ENCODE measurements around the gene THAP11.
"Not testable (repeated sequence)": the region's sequence is repeated elsewhere in the genome, so short reads cannot be mapped to it uniquely, and the experiment has no call there.

The THAP11 gene

DNA sequence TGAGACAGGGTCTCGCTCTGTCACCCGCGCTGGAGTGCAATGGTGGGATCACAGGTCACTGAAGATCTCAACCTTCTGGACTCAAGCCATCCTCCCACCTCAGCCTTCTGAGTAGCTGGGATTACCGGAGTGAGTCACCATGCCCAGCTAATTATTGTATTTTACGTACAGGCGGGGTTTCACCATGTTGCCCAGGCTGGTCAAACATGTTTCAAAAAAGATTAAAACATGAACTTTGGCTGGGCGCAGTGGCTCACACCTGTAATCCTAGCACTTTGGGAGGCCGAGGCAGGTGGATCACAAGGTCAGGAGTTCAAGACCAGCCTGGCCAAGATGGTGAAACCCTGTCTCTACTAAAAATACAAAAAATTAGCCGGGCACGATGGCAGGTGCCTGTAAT lies 4.9 kb upstream of the THAP11 start:
- DNase-seq (ENCODE audit: low spot score) = not testable (repeated sequence)

GRCh38 chr16:67837811-67838210 lies 4.3 kb upstream of the THAP11 start:
- DNase-seq (ENCODE audit: low spot score) = no peak

GRCh38 chr16:67841198-67841815 lies 813 bp upstream of the THAP11 start:
- DNase-seq (ENCODE audit: low spot score) = no peak

- peak; percentile 38 for DNase-seq (ENCODE audit: low spot score)
Measured at GRCh38 chr16:67842509-67843342, 606 bp downstream of the THAP11 start.

DNA sequence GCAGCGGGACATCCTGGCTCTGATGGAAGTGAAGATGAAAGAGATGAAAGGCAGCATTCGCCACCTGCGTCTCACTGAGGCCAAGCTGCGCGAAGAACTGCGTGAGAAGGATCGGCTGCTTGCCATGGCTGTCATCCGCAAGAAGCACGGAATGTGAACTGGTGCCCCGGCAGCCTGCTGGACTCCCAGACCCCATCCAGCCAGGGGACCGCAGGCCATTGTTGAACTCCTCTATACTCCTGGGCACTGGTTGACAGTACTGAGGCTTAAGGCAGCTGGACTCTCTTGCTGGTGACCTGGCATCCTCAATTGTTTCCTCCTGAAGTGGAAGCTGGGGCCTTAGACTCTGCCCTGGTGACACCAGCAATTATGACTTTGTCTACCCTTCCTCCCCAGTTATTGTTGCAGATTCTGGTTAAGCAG lies 1.2 kb downstream of the THAP11 start:
- peak; percentile 15 for DNase-seq (ENCODE audit: low spot score)

DNA sequence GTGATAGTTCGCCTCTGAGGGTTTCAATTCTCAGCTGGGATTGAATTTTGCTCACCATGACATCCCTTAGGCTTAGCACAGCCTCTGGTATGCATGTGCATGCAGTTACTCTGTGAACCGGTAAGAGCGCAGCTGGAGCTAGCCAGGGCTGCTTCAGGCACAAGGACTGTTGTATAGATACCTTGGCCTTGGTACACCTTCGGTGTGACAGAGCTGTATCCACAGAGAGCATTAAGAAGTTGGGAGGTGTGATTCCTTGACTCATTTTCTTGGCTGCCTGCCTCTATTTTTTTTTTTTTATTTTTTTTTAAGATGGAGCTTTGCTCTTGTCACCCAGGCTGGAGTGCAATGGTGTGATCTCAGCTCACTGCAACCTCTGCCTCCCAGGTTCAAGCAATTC lies 2.4 kb downstream of the THAP11 start:
- DNase-seq (ENCODE audit: low spot score) = peak; percentile 37

- DNase-seq (ENCODE audit: low spot score) = no peak
Measured at GRCh38 chr16:67845291-67846062, 3.4 kb downstream of the THAP11 start.

- DNase-seq (ENCODE audit: low spot score) = no peak
Measured at GRCh38 chr16:67846063-67846319, 3.9 kb downstream of the THAP11 start.

DNA sequence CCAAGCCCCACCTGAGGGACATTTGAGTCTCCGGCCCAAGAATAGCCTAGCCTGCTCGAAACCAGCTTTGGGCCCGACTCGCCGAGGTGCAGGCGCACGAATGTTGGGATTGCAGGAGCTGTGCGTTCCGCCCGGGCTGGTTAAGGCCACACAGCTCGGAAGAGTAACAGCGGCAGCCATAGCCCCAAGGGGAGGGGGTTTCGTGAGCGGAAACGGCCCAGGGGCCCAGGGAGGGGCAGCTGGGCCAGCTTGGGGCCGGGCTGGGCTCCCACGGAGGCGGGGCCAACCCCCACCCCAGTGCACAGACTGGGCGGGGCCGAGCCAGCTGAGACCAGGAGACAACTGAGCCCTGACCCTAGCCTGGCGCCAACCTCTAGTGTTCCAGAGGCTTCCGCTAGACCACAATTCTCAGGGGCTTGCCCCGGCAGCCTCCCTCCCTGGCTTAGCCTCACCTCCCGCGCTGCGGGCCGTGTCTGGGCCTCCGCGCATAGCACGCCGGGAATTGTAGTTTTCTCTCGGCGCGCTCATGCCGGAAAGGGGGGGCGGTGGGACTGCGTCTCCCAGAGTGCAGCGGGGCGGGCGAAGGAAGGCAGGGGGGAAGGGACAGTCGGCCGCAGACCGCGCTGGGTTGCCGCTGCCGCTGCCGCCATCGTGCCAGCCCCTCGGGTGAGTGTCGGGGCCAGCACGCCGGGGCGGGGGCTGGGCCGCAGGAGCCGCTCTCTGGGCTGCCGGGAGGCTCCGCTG lies 4.4 kb downstream of the THAP11 start, which contains the start of gene NUTF2:
Gene NUTF2 (plus strand): TSS at position 614 of the 744 bp plus-strand sequence. CDS start 18,198 bp downstream, outside the sequence.
- DNase-seq (ENCODE audit: low spot score) = peak; percentile 96

- DNase-seq (ENCODE audit: low spot score) = peak; percentile 74
Measured at GRCh38 chr16:67847064-67847861, 5.1 kb downstream of the THAP11 start, which contains the start of gene CENPT. Gene CENPT (minus strand): TSS chr16:67847693. CDS start chr16:67833859, 13,834 bp downstream.

- DNase-seq (ENCODE audit: low spot score) = no peak
Measured at GRCh38 chr16:67848118-67848517, 6.0 kb downstream of the THAP11 start.

GRCh38 chr16:67853670-67854069 lies 11.6 kb downstream of the THAP11 start:
- DNase-seq (ENCODE audit: low spot score) = no peak

DNA sequence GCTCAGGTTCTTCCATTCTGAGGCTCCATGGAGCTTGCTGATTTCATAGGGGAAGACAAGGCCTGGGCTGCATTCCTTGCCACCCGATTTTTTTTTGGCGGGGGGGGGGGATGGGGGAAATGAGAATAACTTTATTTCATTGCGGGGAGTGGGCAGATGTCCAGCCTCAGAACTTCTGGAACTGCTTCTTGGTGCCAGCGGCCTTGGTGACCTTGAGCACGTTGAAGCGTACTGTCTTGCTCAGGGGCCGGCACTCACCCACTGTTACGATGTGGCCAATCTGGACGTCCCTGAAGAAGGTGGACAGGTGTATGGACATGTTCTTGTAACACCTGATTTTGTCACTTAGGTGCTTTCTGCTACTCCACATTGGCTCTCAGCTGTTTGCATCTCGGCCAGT lies 13.7 kb downstream of the THAP11 start:
- DNase-seq (ENCODE audit: low spot score) = no peak

GRCh38 chr16:67856927-67857546 lies 14.9 kb downstream of the THAP11 start:
- DNase-seq (ENCODE audit: low spot score) = no peak

DNA sequence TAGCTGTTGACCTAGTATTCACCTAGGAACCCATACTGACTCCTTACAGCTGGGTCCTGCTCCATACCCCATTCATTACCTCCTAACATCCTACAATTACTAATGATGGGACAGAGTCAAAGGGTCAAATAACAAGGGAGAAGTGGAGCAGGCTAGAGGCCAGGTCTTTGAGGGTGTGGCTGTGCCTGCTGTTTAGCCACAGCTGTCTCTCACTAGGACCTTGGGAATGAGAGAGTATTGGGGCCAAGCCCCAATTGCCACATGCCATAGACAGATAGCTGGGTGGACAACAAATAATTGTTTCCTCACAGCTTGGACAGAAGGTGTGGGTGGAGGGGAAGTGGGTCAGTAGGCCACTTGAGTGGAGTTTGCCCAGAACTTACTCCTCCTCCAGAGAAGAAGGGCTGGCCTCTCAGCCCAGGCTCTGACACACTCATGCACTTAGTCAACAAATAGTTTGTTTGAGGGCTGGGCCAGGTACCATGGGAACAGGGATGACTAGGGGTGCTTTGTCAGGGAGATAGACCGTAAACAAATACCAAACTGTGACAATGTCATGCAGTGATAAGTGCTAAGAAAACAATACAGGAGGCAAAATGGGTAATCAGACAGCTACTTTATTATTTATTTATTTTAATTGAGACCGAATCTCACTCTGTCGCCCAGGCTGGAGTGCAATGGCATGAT lies 15.6 kb downstream of the THAP11 start:
- DNase-seq (ENCODE audit: low spot score) = peak; percentile 94

GRCh38 chr16:67858500-67858899 lies 16.4 kb downstream of the THAP11 start:
- no peak for DNase-seq (ENCODE audit: low spot score)

GRCh38 chr16:67860589-67861398 lies 18.7 kb downstream of the THAP11 start:
- DNase-seq (ENCODE audit: low spot score) = peak; percentile 64

DNA sequence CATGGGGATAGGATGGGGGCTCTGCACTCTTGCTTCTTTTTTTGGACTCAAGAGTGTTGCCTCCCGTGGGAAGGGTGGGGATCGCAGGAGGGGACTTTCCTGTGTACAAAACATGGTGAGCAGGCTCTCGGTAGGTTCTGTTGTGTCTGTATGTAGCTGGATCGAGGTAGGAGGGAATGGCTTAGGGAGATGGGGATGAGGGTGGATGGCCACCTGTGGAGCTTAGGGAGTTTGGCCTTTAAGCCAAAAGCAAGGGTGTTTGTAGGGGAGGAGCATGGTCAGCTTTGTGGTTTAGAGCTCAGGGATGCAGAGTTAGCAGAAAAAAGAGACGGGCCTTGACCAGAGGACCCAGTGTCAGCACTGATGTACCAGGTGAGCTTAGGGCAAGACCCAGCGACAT lies 19.8 kb downstream of the THAP11 start:
- DNase-seq (ENCODE audit: low spot score) = no peak

Data from GM03348 (cell line).